GM13977 (cell line): ENCODE results near the gene IL5RA.

Source experiments
- DNase-seq: peaks from one replicate; pipeline ENCODE4 v3.0.0; 2012; ENCODE audit warnings: low spot score
- CTCF ChIP-seq: IDR thresholded peaks from 2 replicates; pipeline ENCODE4 v1.5.1; 2012; ENCODE audit warnings: mild to moderate bottlenecking, control low read depth; ENCODE audit not compliant: insufficient read depth; ENCODE audit errors: extremely low read depth, missing control alignments
- in situ Hi-C: fragments of 300-500 bp; cut with MboI; formaldehyde crosslinking; loops from one replicate; pipeline ENCODE4 v1.12.0; 2022; ENCODE audit warnings: low sequenced_read_pairs, low pct_unique_long_range_greater_than_20kb, mixed read lengths, inconsistent platforms; ENCODE audit not compliant: unreplicated experiment

IL5RA gene

GRCh38 chr3:3126477-3127431 is 16.6 kb upstream of the IL5RA start, which contains the start of gene TRNT1:
TRNT1 (plus strand) TSS chr3:3126940; CDS start chr3:3129041, 2,101 bp downstream.
- no peak for TF ChIP-seq CTCF
- DNase-seq: peak; percentile 96
- in situ Hi-C loops: no loop called here

DNA sequence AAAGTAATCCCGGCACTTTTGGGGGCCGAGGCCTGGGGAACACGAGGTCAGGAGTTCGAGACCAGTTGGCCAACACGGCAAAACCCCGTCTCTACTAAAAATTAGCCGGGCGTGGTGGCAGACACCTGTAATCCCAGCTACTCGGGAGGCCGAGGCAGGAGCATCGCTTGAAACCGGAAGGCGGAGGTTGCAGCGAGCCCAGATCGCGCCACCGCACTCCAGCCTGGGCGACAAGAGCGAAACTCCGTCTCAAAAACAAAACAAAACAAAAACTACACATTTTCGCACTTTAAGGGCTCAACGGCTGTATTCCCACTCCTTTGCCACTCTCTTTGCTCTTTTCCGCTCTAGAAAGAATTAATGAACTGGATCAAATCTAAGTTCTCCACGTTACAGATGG is 15.8 kb upstream of the IL5RA start:
- in situ Hi-C loops: no loop called here
- no peak for DNase-seq
- TF ChIP-seq CTCF: no peak

DNA sequence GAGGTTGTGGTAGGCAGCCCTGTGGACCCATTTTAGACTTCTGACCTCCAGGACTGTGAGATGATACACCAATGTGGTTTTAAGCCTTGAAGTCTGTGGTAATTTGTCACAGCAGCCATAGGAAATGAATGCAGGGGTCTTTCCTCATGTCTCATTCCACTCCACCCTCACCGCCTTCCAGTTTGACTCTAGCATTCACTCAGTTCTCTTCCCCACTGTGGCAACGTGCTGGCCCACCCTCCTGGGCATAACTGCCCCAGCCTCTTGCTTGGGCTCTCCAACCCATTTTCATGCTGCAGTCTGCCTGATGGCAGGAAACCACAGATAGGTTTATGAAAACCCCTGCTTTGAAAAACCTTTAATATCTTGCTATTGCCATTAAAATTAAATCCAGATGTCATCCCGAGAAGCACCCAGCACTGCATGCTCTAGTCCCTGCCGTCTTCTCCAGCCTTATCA is 9.2 kb upstream of the IL5RA start:
- no peak for DNase-seq
- in situ Hi-C loops: no loop called here
- TF ChIP-seq CTCF: no peak

- TF ChIP-seq CTCF: no peak
Measured at GRCh38 chr3:3117651-3118050, 7.5 kb upstream of the IL5RA start.

DNA sequence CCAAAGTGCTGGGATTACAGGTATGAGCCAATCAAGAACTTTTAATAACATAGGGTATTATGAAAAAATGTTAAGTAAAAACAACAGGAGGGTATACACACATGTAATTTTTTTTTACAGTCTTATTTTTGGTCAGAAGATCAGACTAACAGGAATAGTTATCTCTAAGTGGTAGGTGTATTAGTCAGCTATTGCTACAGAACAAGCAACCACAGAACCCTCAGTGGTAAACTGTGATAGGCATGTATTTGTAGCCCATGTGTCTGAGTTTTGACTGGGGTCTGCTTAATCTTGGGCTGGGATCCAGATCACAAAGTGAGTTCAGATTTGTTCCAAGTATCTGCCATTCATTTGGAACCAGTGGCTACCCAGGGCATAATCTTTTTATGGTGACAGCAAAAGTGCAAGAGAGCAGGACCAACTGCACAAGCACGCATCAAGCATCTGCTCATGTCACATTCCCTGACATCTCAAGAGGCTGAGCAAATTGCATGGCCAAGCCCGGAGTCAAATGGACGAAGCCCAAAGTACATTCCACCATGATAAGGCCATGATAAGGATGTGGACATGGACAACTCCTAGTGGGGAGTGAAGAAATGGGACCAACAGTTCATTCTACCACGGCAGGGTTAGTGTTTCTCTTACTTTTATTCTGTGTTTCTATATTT is 3.0 kb upstream of the IL5RA start:
- in situ Hi-C loops: no loop called here
- no peak for TF ChIP-seq CTCF

More at GRCh38 chr3:3117651-3118050, 7.5 kb upstream of the IL5RA start:
- DNase-seq: no peak
- in situ Hi-C loops: no loop called here

GRCh38 chr3:3110749-3111361 is 681 bp upstream of the IL5RA start:
- no peak for TF ChIP-seq CTCF
- in situ Hi-C loops: no loop called here
- no peak for DNase-seq

More for the DNA sequence above, 3.0 kb upstream of the IL5RA start:
- DNase-seq: no peak
